HG03064 (cell line): ENCODE measurements around the gene SLC25A24.
A peak's percentile ranks its signal among the peaks of the same experiment; 100 is the strongest.
"Not testable (repeated sequence)": the region's sequence is repeated elsewhere in the genome, so short reads cannot be mapped to it uniquely, and the experiment has no call there.

Source experiments
- ATAC-seq: cut with Tn5 transposase; IDR thresholded peaks from one replicate; pipeline ENCODE4 v1.9.1; 2021; ENCODE audit warnings: low read depth; ENCODE audit not compliant: unreplicated experiment

SLC25A24 gene

GRCh38 chr1:108141621-108142020 is 58.5 kb downstream of the SLC25A24 start:
- ATAC-seq, result no peak

DNA sequence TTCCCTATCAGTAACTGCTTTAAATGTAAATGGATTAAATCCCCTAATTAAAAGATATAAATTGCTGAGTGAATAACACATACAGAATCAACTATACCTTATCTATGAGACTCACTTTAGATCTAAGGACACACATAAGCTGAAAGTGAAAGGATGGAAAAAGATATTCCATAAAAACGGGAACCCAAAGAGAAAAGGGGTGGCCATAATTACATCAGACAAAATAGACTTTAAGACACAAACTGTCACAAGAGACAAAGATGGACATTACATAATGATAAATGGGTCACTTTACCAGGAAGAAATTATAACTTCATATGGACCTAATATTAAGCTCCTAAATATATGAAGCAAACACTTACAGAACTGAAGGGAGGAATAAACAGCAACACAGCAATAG is 59.2 kb downstream of the SLC25A24 start:
- ATAC-seq, result no peak

GRCh38 chr1:108140177-108140576 is 60.0 kb downstream of the SLC25A24 start:
- ATAC-seq, result no peak

- ATAC-seq, result not testable (repeated sequence)
Observed at GRCh38 chr1:108139555-108139954, 60.6 kb downstream of the SLC25A24 start.

DNA sequence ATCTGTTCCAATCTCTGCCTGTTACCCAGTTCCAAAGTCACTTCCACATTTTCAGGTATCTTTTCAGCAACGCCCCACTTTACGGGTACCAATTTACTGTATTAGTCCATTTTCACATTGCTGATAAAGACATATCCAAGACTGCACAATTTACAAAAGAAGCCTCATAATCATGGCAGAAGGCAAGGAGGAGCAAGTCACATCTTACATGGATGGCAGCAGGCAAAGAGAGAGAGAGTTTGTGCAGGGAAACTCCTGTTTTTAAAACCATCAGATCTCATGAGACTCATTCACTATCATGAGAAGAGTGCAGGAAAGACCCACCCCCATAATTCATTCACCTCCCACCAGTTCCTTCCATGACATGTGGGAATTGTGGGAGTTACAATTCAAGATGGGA is 67.0 kb downstream of the SLC25A24 start:
- ATAC-seq, result not testable (repeated sequence)

- ATAC-seq, result not testable (repeated sequence)
Observed at GRCh38 chr1:108132367-108132766, 67.8 kb downstream of the SLC25A24 start.

GRCh38 chr1:108131281-108131680 is 68.9 kb downstream of the SLC25A24 start:
- not testable (repeated sequence) for ATAC-seq

DNA sequence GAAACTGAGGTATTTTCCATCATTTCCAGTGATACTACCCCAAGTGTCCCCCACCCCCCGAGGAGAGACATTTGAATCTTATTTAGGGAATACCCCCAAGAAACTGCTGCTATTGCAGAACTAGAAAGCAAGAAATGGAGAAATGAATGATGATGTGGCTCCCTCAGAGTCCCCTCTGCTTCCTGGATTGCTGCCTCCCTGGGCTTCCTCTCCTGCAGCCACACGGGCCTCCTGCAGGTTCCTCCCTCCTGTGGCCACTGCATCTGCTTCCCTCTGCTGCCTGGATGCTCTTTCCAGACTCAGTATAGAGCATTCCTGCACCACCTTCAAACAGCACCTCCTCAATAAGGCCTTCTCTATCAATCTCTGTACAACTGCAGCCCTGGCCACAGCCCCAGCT is 69.3 kb downstream of the SLC25A24 start:
- ATAC-seq, result no peak

- ATAC-seq, result no peak
Observed at GRCh38 chr1:108129999-108130398, 70.1 kb downstream of the SLC25A24 start.

DNA sequence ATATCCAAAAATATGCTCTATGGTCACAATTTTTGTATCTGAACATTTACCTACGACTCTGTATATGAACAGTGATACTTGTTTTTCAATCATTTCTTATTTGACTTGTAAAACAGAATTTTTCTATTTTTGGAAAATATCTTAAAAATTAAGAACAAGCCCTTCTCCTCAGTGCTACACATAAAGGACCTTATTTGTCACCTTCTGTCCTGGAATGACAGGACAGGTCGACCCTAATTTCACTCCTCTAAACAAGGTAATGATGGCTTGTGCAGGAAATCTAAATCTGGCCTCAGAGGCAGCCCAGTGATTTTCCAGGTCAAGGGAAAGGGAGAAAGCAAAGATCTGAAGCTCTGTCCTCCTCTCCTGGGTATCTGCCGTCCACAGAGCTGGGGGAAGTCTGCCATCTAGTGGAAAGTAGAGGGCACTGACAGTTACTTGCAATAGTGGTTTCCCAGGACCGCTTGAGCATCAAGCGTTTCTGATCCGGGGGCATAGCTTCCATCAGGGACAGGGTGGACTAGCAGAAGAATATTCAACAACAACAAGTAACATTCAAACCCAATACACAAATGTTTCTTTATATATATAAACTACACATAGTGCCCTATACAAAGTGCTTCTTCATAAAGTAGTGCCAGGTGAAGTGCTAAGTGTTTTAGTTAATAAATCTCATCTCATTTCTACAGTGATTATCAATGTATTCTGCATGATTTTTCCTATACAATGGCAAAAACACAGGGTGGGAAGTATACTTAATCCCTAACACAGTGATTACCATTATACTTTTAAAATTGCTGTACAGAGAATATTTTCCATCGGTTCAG is 74.6 kb downstream of the SLC25A24 start:
- ATAC-seq, result peak; percentile 85

DNA sequence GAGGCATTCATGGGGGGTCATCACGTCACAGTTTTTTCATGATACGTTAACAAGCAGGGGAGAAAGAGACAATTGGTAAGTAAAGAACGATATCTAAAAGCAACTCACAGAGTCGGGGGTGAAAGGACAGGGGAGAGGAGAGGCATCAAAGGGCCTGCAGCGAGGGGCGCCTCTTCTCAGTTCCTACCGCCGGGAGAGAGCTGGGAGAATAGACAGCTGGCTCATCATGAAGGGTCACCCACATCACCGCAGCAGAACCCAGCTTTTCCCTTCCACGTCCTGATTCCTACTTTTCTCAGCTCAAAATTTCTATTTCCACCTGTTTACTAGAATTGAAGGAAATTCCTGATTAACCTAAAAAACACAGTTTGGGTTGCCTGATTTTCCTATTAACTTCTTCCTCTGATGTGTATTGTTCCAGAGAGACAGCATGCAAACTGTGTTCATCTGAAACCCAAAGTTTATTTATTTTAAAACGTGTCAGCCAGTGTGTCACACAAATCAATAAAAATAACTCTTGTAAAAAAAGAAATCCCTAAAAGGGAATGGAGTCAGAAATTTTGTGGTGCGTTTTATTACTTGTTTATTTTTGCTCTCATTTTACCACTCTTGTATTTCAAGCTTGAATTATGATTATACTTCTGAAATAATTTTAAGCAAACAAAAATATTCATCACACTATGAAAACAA is 75.4 kb downstream of the SLC25A24 start:
- ATAC-seq, result no peak

DNA sequence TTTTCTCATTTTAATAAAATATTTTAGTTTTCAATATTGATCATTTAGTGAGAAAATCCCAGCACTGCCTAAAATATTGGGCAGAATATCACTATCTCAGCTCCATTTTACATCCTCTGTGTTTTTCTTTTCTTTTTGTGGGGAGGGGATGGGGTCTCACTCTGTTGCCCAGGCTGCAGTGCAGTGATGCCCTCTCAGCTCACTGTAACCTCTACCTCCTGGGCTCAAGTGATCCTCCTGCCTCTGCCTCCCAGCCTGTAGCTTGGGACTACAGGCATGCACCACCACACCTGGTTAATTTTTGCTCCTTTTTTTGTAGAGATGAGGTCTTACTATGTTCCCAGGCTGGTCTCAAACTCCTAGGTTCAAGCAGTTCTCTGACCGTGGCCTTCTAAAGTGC is 76.1 kb downstream of the SLC25A24 start:
- ATAC-seq, result no peak

GRCh38 chr1:108121358-108122143 is 78.6 kb downstream of the SLC25A24 start:
- ATAC-seq, result no peak

- no peak for ATAC-seq
Observed at GRCh38 chr1:108120163-108120562, 80.0 kb downstream of the SLC25A24 start.

DNA sequence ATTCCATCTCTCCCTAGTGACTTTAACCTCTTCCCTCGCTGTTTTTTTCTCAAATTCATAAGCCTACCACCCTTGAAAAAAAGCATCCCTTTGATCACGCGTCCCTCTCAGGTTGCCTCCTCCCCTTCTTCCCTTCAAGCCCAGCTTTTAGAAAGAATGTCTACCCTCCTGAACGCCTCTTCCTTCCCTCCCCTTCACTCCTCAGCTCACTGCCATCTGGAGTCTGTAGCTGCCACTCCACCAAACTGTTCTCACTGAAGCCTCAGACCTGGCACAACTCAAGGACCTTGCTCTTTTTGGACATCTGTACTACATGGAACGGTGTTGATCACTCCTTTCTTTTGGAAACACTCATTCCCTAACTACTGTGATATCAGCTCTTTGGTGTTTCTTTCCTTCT is 80.6 kb downstream of the SLC25A24 start:
- ATAC-seq, result no peak

DNA sequence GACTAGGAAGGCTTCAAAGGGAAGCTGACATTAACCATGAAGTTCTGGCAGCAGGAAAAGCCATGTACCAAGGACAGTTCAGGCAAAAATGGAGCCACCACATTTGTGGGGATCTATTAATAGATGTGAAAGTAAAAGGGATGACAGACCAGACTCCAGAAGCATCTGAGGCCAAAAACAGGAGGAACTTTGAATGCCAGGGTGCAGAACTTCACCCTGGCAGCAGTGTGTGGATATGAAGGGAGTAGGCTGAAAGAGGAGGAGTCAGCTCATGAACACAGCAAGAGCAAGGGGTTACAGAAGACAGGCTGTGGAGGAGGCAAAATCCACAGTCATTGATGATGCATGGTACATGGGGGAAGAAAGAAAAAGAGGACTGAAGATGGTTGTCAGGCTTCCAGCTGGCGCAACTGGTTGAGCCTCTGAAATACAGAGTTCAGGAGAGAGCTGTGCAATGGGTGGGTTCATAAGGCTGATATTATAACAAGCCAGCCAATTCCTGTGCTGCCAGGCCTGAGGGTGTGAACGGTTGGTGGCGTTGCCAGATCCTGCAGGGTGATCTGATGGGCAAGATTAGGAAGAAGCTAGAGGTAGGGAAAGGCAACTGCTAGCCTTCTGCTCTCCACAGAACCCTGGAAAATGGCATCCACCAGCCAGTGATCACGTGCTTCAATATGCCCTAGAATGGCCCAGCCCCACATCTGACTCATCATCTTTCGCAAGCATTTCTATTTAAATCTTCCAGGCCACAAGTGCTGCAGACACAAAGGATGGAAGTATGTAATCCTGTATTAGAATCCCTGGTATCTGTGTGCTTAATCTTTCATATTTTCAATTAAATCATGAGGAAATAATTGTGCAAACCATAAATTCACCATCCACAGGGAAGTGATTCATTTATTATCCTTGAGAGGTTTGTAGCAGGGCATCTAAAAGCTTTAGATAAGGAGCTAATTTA is 81.9 kb downstream of the SLC25A24 start:
- no peak for ATAC-seq

DNA sequence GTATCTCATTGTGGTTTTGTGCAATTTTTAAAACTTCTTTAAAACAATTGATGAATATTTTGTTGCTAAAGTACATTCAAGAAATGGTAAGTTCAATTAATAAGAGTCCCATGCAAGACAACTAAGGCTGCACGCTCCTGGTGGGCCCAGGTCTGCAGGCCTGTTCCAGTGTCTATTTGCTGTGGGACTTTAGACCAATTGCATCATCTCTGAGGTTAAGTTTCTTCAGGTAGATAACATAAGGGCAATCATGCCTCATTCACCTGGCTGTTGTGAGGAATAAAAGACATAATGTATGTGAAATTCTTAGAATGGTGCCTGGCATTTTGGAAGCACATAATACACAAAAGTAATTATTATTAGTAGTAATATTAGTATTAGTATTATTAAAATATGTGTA is 82.9 kb downstream of the SLC25A24 start:
- ATAC-seq, result no peak

GRCh38 chr1:108114033-108114599 is 86.0 kb downstream of the SLC25A24 start:
- no peak for ATAC-seq

DNA sequence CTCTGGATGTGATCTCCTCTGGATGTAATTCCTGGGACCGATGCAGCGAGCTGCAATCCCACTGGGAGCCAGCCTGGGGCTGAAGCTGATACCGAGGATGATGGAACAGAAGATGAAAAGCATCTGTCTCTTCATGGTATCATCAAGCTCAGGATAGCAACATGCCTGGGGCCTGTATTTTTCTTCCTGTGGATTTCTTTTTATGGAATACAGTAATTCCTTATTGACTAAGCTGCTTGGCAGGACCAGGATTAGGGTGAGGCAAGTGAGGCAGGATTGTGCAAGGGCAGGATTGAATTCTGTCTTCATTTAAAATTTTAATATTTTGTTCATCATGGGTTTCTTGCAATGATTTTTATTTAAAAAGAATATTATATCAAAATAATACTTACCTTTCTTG is 86.6 kb downstream of the SLC25A24 start:
- ATAC-seq, result no peak
